H1 (cell line): ENCODE measurements around the gene PRRG1. TPM values are rescaled to one million over a fixed set of nuclear protein-coding genes. Genes with fewer than 3 reads are reported as not detected.

Experiments used
- ASH2L ChIP-seq: fragments of 200-600, 300-600 bp; sonication (generic); IDR thresholded peaks from one replicate; pipeline ENCODE4 v1.7.1; 2017; ENCODE audit warnings: low read length
- BACH1 ChIP-seq: IDR thresholded peaks from 2 replicates; pipeline ENCODE4 v1.6.1; 2012; ENCODE audit warnings: low read length, improper control_type of control experiment
- CHD2 ChIP-seq: IDR thresholded peaks from 2 replicates; pipeline ENCODE4 v1.6.1; 2012; ENCODE audit warnings: low read length, improper control_type of control experiment
- CHD7 ChIP-seq: fragments of 300-600 bp; sonication (generic); IDR thresholded peaks from 2 replicates; pipeline ENCODE4 v1.7.1; 2012; ENCODE audit warnings: low read length, moderate library complexity, mild to moderate bottlenecking, inconsistent platforms; ENCODE audit not compliant: insufficient replicate concordance
- EGR1 ChIP-seq: IDR thresholded peaks from 2 replicates; pipeline ENCODE4 v1.6.1; 2011; ENCODE audit warnings: low read depth, low read length, borderline replicate concordance
- KDM4A ChIP-seq: IDR thresholded peaks from one replicate; pipeline ENCODE4 v1.7.1; 2012; ENCODE audit warnings: low read depth, mild to moderate bottlenecking, moderate library complexity, low read length, inconsistent platforms; ENCODE audit not compliant: severe bottlenecking
- MAFK ChIP-seq: IDR thresholded peaks from 2 replicates; pipeline ENCODE4 v1.6.1; 2012; ENCODE audit warnings: low read depth, mild to moderate bottlenecking, improper control_type of control experiment, low read length
- RNF2 ChIP-seq: fragments of 200-900, 300-1000 bp; sonication (generic); IDR thresholded peaks from 2 replicates; pipeline ENCODE4 v1.7.1; 2016; ENCODE audit warnings: borderline replicate concordance, low read depth, mild to moderate bottlenecking, antibody characterized with exemption, low read length; ENCODE audit not compliant: poor library complexity, severe bottlenecking; ENCODE audit errors: missing control alignments
- polyA plus RNA-seq, 7 experiments: library from polyadenylated mRNA; depleted of rRNA in 3 of 7; stranded (reverse) in 5 of 7; unstranded in 2 of 7; fragments of >200 nt in 5 of 7; fragments of 200-250 nt in 2 of 7; gene quantifications; 1 replicate in 5 of 7; 2 replicates in 1 of 7; 4 replicates in 1 of 7; pipeline versions ENCODE4 v1.2.1 to v1.2.3, GENCODE V29; 2011 to 2013; ENCODE audit warnings: missing spikeins in 2 of 7, mixed read lengths in 2 of 7
- total RNA-seq: library from RNA; stranded (reverse); fragmentation: NEBNext Ultra II Directional; extraction: Animal tissue kit (Norgen Biotek cat#: 25700); gene quantifications from 2 replicates; pipeline ENCODE4 v1.2.1, GENCODE V29; 2021

The PRRG1 gene
- total and polyA plus RNA-seq, 2 of the 8 experiments (the other 6 are each of a cell fraction or from before 2014, with no cell fraction given): 10.2 to 10.5 TPM

DNA sequence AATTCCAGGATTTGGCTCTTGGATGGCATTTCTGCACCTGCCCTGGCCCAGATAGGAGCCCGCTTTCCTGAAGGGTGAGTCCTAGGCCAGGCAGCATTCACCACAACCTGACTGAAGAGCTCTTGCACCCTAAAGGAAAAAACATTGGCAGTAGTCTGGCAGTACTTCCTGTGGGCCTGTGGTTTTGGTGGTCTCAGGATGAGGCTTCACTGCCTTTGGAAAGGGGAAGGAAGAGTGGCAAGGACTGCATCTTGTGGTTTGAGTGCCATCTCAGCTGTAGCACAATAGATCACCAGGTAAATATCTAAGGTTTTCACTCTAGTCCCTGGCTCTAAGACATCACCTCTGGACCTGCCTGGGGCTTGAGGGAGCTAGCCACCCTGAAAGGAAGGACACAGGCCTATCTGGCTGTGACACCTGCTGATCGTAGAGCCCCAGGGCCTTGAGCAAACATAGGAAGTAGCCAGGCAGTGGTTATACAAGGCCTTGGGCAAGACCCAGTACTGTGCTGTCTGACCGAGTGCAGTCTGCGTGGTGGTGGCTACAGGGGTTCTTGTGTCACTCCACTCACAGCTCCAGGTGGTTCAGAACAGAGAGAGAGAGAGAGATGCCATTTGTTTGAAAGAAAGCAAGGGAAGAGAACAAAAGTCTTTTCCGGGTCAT is 28.5 kb upstream of the PRRG1 start (continued):
- TF ChIP-seq CHD7 (no peak), BACH1 (no peak), ASH2L (no peak), RNF2 (no peak), KDM4A (no peak), MAFK (no peak), EGR1 (no peak), CHD2 (no peak)
- TF ChIP-seq, all 59 proteins: peak for 0
